B cell (primary cell): ENCODE data around the gene FOXP4. TPM values are rescaled to one million over a fixed set of nuclear protein-coding genes. Genes with fewer than 3 reads are reported as not detected.

Source experiments
- ATAC-seq: fragments of 200-7000 bp; cut with Tn5 transposase; one replicate; pipeline ENCODE4 v1.10.0; 2021; ENCODE audit warnings: low read depth, mild to moderate bottlenecking, moderate number of reproducible peaks, moderate library complexity
- CTCF ChIA-PET: fragments of 350-600 bp; sonication (Branson Sonifier 250); formaldehyde crosslinking; loops from one replicate; lab custom pipeline; 2021; ENCODE audit warnings: antibody characterized with exemption, inconsistent platforms; lab: Charles Lee
- POLR2A ChIA-PET: fragments of 350-600 bp; sonication (Branson Sonifier 250); formaldehyde crosslinking; loops from one replicate; lab custom pipeline; 2021; ENCODE audit warnings: antibody characterized with exemption; lab: Charles Lee
- DNase-seq: peaks from one replicate; pipeline ENCODE4 v3.0.0; 2013
- H2AFZ ChIP-seq: 2 replicates; pipeline ENCODE4 v1.6.1; 2012; ENCODE audit warnings: mild to moderate bottlenecking, low read depth, low read length; ENCODE audit not compliant: insufficient read depth, poor library complexity, severe bottlenecking
- H3K27ac ChIP-seq, 2 donors: 1 replicate in 1 of 2; 2 replicates in 1 of 2; pipeline ENCODE4 v1.5.1; 2012 to 2013; ENCODE audit warnings: low read length in 2 of 2, mild to moderate bottlenecking in 2 of 2, moderate library complexity in 1 of 2
- H3K27me3 ChIP-seq, 4 experiments: fragments of 200-600 bp in 1 of 4; sonication (generic) in 1 of 4; replicated peaks in 1 of 4; 1 replicate in 2 of 4; 2 replicates in 2 of 4; pipeline versions ENCODE4 v1.6.1 to v1.7.0; 2013 to 2016; ENCODE audit warnings: low read length in 3 of 4, mild to moderate bottlenecking in 2 of 4, mixed read lengths in 1 of 4, moderate library complexity in 1 of 4; ENCODE audit not compliant: insufficient read depth in 4 of 4, control insufficient read depth in 3 of 4; ENCODE audit errors: control extremely low read depth in 1 of 4
- H3K36me3 ChIP-seq, 2 experiments: replicated peaks in 1 of 2; 1 replicate in 1 of 2; 2 replicates in 1 of 2; pipeline versions ENCODE4 v1.6.1 to v1.7.1; 2013; ENCODE audit warnings: low read length in 1 of 2; ENCODE audit not compliant: insufficient read depth in 2 of 2, control insufficient read depth in 1 of 2; ENCODE audit errors: control extremely low read depth in 1 of 2, extremely low read depth in 1 of 2
- H3K4me1 ChIP-seq, 2 donors: fragments of 200-600 bp in 1 of 2; sonication (generic) in 1 of 2; 1 replicate in 1 of 2; 2 replicates in 1 of 2; pipeline versions ENCODE4 v1.5.1 to v1.6.1; 2013 to 2017; ENCODE audit warnings: low read length in 2 of 2; ENCODE audit not compliant: control insufficient read depth in 2 of 2, insufficient read depth in 2 of 2
- H3K4me2 ChIP-seq: replicated peaks from 2 replicates; pipeline ENCODE3; 2012; ENCODE audit warnings: mild to moderate bottlenecking, low read depth, low read length; ENCODE audit not compliant: poor library complexity, severe bottlenecking
- H3K4me3 ChIP-seq, 5 experiments: fragments of 200-600 bp in 1 of 5; sonication (generic) in 1 of 5; 1 replicate in 3 of 5; 2 replicates in 2 of 5; pipeline versions ENCODE4 v1.5.1 to v1.7.0; 2011 to 2016; ENCODE audit warnings: low read length in 4 of 5, mild to moderate bottlenecking in 4 of 5, low read depth in 2 of 5, control low read depth in 1 of 5, moderate library complexity in 1 of 5; ENCODE audit not compliant: insufficient read depth in 1 of 5; ENCODE audit errors: control extremely low read depth in 1 of 5, extremely low read depth in 1 of 5
- H3K79me2 ChIP-seq: fragments of 200-600 bp; sonication (generic); one replicate; pipeline ENCODE4 v1.6.0; 2016; ENCODE audit warnings: low read length; ENCODE audit not compliant: control insufficient read depth, insufficient read depth
- H3K9ac ChIP-seq: fragments of 200-600 bp; sonication (generic); 2 replicates; pipeline ENCODE4 v1.6.1; 2017; ENCODE audit warnings: mild to moderate bottlenecking, low read length, moderate library complexity
- H3K9me3 ChIP-seq, 3 donors: one replicate each; pipeline versions ENCODE4 v1.6.1 to v1.7.1; 2013; ENCODE audit warnings: low read length in 2 of 3; ENCODE audit not compliant: control insufficient read depth in 2 of 3, insufficient read depth in 1 of 3; ENCODE audit errors: control extremely low read depth in 1 of 3
- H4K20me1 ChIP-seq: 2 replicates; pipeline ENCODE4 v1.6.0; 2012; ENCODE audit warnings: mild to moderate bottlenecking, low read length; ENCODE audit not compliant: insufficient read depth, control insufficient read depth, poor library complexity, severe bottlenecking
- H3K27ac Mint-ChIP-seq: one replicate; pipeline ENCODE4 v1.8.0; 2021; ENCODE audit warnings: mixed read lengths
- H3K27me3 Mint-ChIP-seq: one replicate; pipeline ENCODE4 v1.8.0; 2021; ENCODE audit warnings: mixed read lengths
- H3K4me1 Mint-ChIP-seq: one replicate; pipeline ENCODE4 v1.8.0; 2021; ENCODE audit warnings: mixed read lengths
- H3K4me3 Mint-ChIP-seq: one replicate; pipeline ENCODE4 v1.8.0; 2021; ENCODE audit warnings: mixed read lengths
- H3K9me3 Mint-ChIP-seq: one replicate; pipeline ENCODE4 v1.8.0; 2022; ENCODE audit warnings: mixed read lengths; ENCODE audit not compliant: insufficient read depth
- EZH2 ChIP-seq: IDR thresholded peaks from 2 replicates; pipeline ENCODE4 v1.6.1; 2012; ENCODE audit warnings: borderline replicate concordance, low read depth, mild to moderate bottlenecking, moderate library complexity, low read length; ENCODE audit not compliant: insufficient read depth, poor library complexity, severe bottlenecking
- WGBS: methylation state at CpG from one replicate; pipeline ENCODE4 v1.1.5; 2013; ENCODE audit warnings: missing lambda C conversion rate; ENCODE audit not compliant: insufficient coverage; 5-methylcytosine and 5-hydroxymethylcytosine counted together
- intact Hi-C: fragments of 100-400 bp; cut with micrococcal nuclease; formaldehyde crosslinking; loops from one replicate; pipeline ENCODE4 v1.10.0; 2022
- polyA plus RNA-seq: library from polyadenylated mRNA; depleted of rRNA; stranded (reverse); fragments of >200 nt; gene quantifications from 2 replicates; pipeline ENCODE4 v1.2.3, GENCODE V29; 2012
- total RNA-seq, 2 donors: library from RNA; stranded (reverse); fragments of 120-200 nt in 1 of 2; gene quantifications; 1 replicate in 1 of 2; 2 replicates in 1 of 2; pipeline versions ENCODE4 v1.2.3 to v1.2.4, GENCODE V29; 2013 to 2022
- TF ChIP-seq, protein P1 (sequence below): fragments of 200-600 bp; IDR thresholded peaks from one replicate; pipeline ENCODE4 v1.8.0; 2022; ENCODE audit warnings: antibody characterized with exemption, mild to moderate bottlenecking

The FOXP4 gene
- total and polyA plus RNA-seq, 2 donors (not counting 1 experiment from before 2014, with no cell fraction given): 17.0 to 38.7 TPM

DNA sequence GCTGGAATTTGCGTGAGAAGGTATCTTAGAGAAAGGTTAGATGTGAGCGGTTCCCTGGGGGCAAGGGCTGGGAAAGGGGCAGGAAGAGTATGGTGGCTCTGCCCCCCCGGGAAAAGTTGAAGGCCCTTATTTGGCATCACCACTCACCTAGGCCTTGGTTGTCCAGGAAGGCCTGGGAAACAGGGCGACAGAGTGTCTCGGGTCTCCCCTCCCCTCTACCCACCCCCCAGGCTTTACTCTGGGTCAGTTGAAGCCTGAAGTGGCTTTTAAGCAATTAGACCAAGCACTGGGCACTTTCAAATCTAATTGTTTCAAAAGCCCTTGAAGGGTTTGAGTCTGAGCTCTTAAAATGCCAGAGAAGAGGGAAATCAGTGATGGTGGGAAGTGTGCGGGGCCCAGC is 30.2 kb upstream of the FOXP4 start:
- no peak overlapping the region for H3K4me3 ChIP-seq
- CTCF ChIA-PET: no interaction called here

DNA sequence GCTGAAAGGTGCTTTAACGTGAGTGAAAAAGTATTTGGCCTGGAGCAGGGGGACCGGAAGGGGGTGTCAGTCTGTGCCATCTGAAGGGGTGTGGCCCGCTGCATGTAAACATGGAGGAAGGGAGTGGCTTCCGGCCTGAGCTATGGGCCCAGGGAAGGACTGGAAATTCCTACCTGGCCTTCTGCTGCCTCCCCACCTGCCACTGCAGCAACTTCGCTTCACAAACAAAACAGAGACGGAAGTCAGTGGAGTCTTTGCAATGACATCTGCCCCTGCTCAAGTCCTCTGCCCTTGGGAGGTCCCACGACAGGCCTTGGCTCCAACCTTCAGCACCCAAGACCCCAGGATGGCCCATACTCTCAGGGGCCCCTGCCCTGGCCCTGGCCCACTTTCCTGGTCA is 28.1 kb upstream of the FOXP4 start:
- TF ChIP-seq, protein P1, sequence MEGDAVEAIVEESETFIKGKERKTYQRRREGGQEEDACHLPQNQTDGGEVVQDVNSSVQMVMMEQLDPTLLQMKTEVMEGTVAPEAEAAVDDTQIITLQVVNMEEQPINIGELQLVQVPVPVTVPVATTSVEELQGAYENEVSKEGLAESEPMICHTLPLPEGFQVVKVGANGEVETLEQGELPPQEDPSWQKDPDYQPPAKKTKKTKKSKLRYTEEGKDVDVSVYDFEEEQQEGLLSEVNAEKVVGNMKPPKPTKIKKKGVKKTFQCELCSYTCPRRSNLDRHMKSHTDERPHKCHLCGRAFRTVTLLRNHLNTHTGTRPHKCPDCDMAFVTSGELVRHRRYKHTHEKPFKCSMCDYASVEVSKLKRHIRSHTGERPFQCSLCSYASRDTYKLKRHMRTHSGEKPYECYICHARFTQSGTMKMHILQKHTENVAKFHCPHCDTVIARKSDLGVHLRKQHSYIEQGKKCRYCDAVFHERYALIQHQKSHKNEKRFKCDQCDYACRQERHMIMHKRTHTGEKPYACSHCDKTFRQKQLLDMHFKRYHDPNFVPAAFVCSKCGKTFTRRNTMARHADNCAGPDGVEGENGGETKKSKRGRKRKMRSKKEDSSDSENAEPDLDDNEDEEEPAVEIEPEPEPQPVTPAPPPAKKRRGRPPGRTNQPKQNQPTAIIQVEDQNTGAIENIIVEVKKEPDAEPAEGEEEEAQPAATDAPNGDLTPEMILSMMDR: no peak
- no peak for TF ChIP-seq EZH2
- H3K27me3 ChIP-seq: peaks cover 0 to 2% (median 0%) of the 10 kb centered on the region in 4 experiments
- no peak overlapping the region for H3K4me2 ChIP-seq
- no peaks in the 10 kb centered on the region for H3K36me3 ChIP-seq
- Mint-ChIP-seq H3K27me3 (peaks cover 20% of the 10 kb centered on the region), H3K9me3 (no peaks in the 10 kb centered on the region), H3K4me1 (no peaks in the 10 kb centered on the region), H3K27ac (no peak overlapping the region), H3K4me3 (no peak overlapping the region)
- ATAC-seq: no peak
- POLR2A ChIA-PET: interaction anchor here (0.6 kb wide), 1 partner anchor 10 kb away, joined by 3 read pairs; no protein-coding TSS in a partner anchor
- DNase-seq: no peak
- no peaks in the 10 kb centered on the region for H3K4me1 ChIP-seq
- H3K9ac ChIP-seq: no peak overlapping the region
- no peak overlapping the region for H3K4me3 ChIP-seq
- intact Hi-C loops: no loop called here
- no peaks in the 10 kb centered on the region for H4K20me1 ChIP-seq
- no peak overlapping the region for H3K27ac ChIP-seq
- no peaks in the 10 kb centered on the region for H3K79me2 ChIP-seq
- H2AFZ ChIP-seq: no peak overlapping the region
- no peaks in the 10 kb centered on the region for H3K9me3 ChIP-seq
- 96% methylated on average over 7 of the region's 7 CpGs for WGBS
- CTCF ChIA-PET: interaction anchor here (1.7 kb wide), 2 partner anchors 55 to 93 kb away, joined by 4 to 9 read pairs; no protein-coding TSS in a partner anchor

More for the DNA sequence above, 30.2 kb upstream of the FOXP4 start:
- POLR2A ChIA-PET: no interaction called here
- H3K9me3 Mint-ChIP-seq: no peaks in the 10 kb centered on the region
- no peaks in the 10 kb centered on the region for H3K4me1 Mint-ChIP-seq
- Histone ChIP-seq H2AFZ (no peak overlapping the region), H3K4me2 (no peak overlapping the region), H3K27me3 (peaks cover 0 to 2% (median 0%) of the 10 kb centered on the region in 4 experiments), H4K20me1 (no peaks in the 10 kb centered on the region), H3K4me1 (no peaks in the 10 kb centered on the region), H3K79me2 (no peaks in the 10 kb centered on the region), H3K9ac (no peak overlapping the region), H3K36me3 (no peaks in the 10 kb centered on the region), H3K27ac (no peak overlapping the region), H3K9me3 (no peaks in the 10 kb centered on the region)
- TF ChIP-seq EZH2: no peak
- TF ChIP-seq, protein P1: no peak
- 96% methylated on average over 3 of the region's 6 CpGs for WGBS
- no peak overlapping the region for H3K27ac Mint-ChIP-seq
- ATAC-seq: no peak
- peaks cover 14% of the 10 kb centered on the region for H3K27me3 Mint-ChIP-seq
- intact Hi-C loops: no loop called here
- H3K4me3 Mint-ChIP-seq: no peak overlapping the region
- DNase-seq: no peak
